K562 (cell line): ENCODE results near the gene SDK1. TPM values are rescaled to one million over a fixed set of nuclear protein-coding genes. Genes with fewer than 3 reads are reported as not detected.

Experiments used
- BMI1 ChIP-seq: fragments of 150-350 bp; IDR thresholded peaks from 2 replicates; pipeline ENCODE4 v1.6.1; 2014; ENCODE audit warnings: low read length
- CEBPG ChIP-seq, 3 experiments: fragments of 200-800 bp in 1 of 3; sonication (Bioruptor generic) in 1 of 3; sonication (generic) in 1 of 3; formaldehyde crosslinking in 1 of 3; IDR thresholded peaks in 2 of 3; conservative IDR thresholded peaks in 1 of 3; 2 replicates each; pipeline versions ENCODE4 v1.6.1 to v1.8.0; 2016 to 2022; ENCODE audit warnings: missing compliant biosample characterization in 2 of 3, missing genetic modification characterization in 2 of 3, mild to moderate bottlenecking in 1 of 3, missing genetic modification reagents in 1 of 3
- CHD4 ChIP-seq: fragments of 200-600 bp; sonication (generic); IDR thresholded peaks from 3 replicates; pipeline ENCODE4 v1.6.1; 2012; ENCODE audit warnings: low read depth, mild to moderate bottlenecking, mixed read lengths, low read length, inconsistent platforms; ENCODE audit not compliant: insufficient read depth, insufficient replicate concordance, poor library complexity, severe bottlenecking
- CHD7 ChIP-seq: fragments of 200-600 bp; sonication (generic); IDR thresholded peaks from one replicate; pipeline ENCODE4 v1.6.1; 2012; ENCODE audit warnings: mild to moderate bottlenecking, low read depth, low read length, inconsistent platforms
- GABPB1 ChIP-seq: sonication (generic); formaldehyde crosslinking; IDR thresholded peaks from 2 replicates; pipeline ENCODE4 v1.8.0; 2022; ENCODE audit warnings: mild to moderate bottlenecking, missing genetic modification reagents
- GTF2B ChIP-seq: IDR thresholded peaks from 2 replicates; pipeline ENCODE4 v1.6.1; 2011; ENCODE audit not compliant: insufficient read length; ENCODE audit errors: extremely low read depth
- HNRNPH1 ChIP-seq: fragments of 200-400 bp; formaldehyde crosslinking; optimal IDR thresholded peaks from 2 replicates; pipeline ENCODE3; 2017; ENCODE audit warnings: low read depth, mild to moderate bottlenecking, low read length, moderate library complexity
- PHF21A ChIP-seq: fragments of 450-650 bp; IDR thresholded peaks from 2 replicates; pipeline ENCODE4 v1.6.1; 2017; ENCODE audit warnings: low read depth, borderline replicate concordance
- ZMIZ1 ChIP-seq, 2 experiments: fragments of 150-350 bp in 1 of 2; IDR thresholded peaks; 2 replicates each; pipeline ENCODE4 v1.6.1; 2012 to 2016; ENCODE audit warnings: low read depth in 2 of 2, low read length in 2 of 2, mild to moderate bottlenecking in 1 of 2, moderate library complexity in 1 of 2
- ZNF77 ChIP-seq: fragments of 250-450 bp; sonication (Bioruptor Pico); IDR thresholded peaks from 2 replicates; pipeline ENCODE4 v1.5.0; 2020
- polyA plus RNA-seq, 8 experiments: library from polyadenylated mRNA; depleted of rRNA in 4 of 8; stranded (reverse) in 5 of 8; unstranded in 3 of 8; fragments of >200 nt; fragmentation: Nextera tagmentation in 2 of 8; fragmentation: Illumina TruSeq in 1 of 8; extraction: Ambion mirVana in 2 of 8; extraction: Trizol in 1 of 8; gene quantifications; 2 replicates each; pipeline versions ENCODE4 v1.2.1 to v1.2.3, GENCODE V29; 2011 to 2014; ENCODE audit warnings: inconsistent platforms in 1 of 8, missing spikeins in 1 of 8
- total RNA-seq, 7 experiments: library from RNA; depleted of rRNA in 6 of 7; stranded (reverse); fragments of >200 nt in 6 of 7; fragmentation: Illumina TruSeq in 2 of 7; extraction: Trizol in 2 of 7; gene quantifications; 2 replicates each; pipeline versions ENCODE4 v1.2.1 to v1.2.3, GENCODE V29; 2011 to 2021; ENCODE audit warnings: low replicate concordance in 1 of 7

SDK1 gene
- total and polyA plus RNA-seq, 9 of the 15 experiments (the other 6 are each of a cell fraction or from before 2014, with no cell fraction given): 0.16 TPM; not detected in 8

GRCh38 chr7:3370068-3370830 lies 69.2 kb downstream of the SDK1 start (continued):
- TF ChIP-seq CEBPG (CRISPR knock-in tag; IDR thresholded peaks at IDR 0.05) (no peak), CEBPG (tag; conservative IDR thresholded peaks at IDR 0.05 in 1 of 2, IDR thresholded peaks at IDR 0.05 in 1 of 2) (peak; percentile 53 to 56; a peak in 2 of 4 replicates), CHD7 (no peak), GABPB1 (CRISPR knock-in tag) (no peak), PHF21A (no peak), GTF2B (no peak), HNRNPH1 (no peak), ZMIZ1 (IDR thresholded peaks at IDR 0.05; ENCODE audit: low read depth in 2 of 2, low read length in 2 of 2) (no peak), CHD4 (no peak), BMI1 (no peak), ZNF77 (no peak)
